ENCODE data around the gene RAP1GAP. TPM values are rescaled to one million over a fixed set of nuclear protein-coding genes. Genes with fewer than 3 reads are reported as not detected.
"Not testable (repeated sequence)": the region's sequence is repeated elsewhere in the genome, so short reads cannot be mapped to it uniquely, and the experiment has no call there.

Gene RAP1GAP
- total RNA-seq, 1 donor from 2014 or later: 0.60 TPM

GRCh38 chr1:21570528-21570875 is 98.7 kb downstream of the RAP1GAP start:
- no peak overlapping the region for H3K27ac Mint-ChIP-seq
- H3K36me3 Mint-ChIP-seq (ENCODE audit: low read depth): no peaks in the 10 kb centered on the region
- no peaks in the 10 kb centered on the region for H3K9me3 Mint-ChIP-seq
- CTCF ChIA-PET: no interaction called here
- POLR2A ChIA-PET: no interaction called here
- intact Hi-C loops (cut with micrococcal nuclease): no loop called here
- TF ChIP-seq, protein P1, sequence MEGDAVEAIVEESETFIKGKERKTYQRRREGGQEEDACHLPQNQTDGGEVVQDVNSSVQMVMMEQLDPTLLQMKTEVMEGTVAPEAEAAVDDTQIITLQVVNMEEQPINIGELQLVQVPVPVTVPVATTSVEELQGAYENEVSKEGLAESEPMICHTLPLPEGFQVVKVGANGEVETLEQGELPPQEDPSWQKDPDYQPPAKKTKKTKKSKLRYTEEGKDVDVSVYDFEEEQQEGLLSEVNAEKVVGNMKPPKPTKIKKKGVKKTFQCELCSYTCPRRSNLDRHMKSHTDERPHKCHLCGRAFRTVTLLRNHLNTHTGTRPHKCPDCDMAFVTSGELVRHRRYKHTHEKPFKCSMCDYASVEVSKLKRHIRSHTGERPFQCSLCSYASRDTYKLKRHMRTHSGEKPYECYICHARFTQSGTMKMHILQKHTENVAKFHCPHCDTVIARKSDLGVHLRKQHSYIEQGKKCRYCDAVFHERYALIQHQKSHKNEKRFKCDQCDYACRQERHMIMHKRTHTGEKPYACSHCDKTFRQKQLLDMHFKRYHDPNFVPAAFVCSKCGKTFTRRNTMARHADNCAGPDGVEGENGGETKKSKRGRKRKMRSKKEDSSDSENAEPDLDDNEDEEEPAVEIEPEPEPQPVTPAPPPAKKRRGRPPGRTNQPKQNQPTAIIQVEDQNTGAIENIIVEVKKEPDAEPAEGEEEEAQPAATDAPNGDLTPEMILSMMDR (IDR thresholded peaks at IDR 0.05): no peak
- H3K4me1 Mint-ChIP-seq: no peaks in the 10 kb centered on the region
- peaks cover 8% of the 10 kb centered on the region for H3K27me3 Mint-ChIP-seq
- DNase-seq: no peak
- no peak overlapping the region for H3K4me3 Mint-ChIP-seq
- ATAC-seq (ENCODE audit: low read depth): no peak

DNA sequence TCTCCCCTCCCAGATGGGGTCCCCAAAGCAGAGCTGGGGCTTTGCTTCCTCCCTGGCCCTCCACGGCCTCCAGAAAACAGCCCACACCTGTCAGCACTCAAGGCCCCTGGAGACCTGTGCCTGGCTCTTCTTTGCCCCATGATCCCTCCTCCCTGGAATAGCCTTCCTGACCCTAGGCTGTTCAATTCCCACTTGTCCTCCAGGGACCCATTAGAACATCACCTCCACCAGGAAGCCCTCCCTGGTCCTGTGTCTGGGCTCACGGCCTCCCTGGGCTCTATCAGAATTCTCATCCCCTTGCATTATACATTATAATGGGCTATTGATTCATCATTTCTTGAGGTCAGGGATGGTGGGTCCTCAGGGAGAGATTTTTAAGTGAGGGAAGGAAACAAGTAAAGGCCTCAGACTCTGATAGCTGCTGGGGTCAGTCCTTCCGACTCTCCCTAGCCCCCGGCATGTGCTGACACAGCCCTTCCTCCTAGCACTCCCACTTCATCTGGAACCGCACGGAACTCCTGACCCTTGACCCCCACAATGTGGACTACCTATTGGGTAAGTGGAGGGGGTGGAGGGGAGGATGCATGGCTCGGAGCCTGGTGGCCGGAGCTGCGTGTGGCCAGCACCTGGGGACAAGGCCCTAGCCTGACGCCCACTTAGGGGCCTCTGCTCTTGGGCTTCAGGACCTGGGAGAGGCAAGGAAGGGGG is 99.2 kb downstream of the RAP1GAP start:
- ChIA-PET POLR2A (no interaction called here), CTCF (no interaction called here)
- TF ChIP-seq, protein P1 (IDR thresholded peaks at IDR 0.05): no peak
- Mint-ChIP-seq H3K27ac (no peak overlapping the region), H3K9me3 (no peaks in the 10 kb centered on the region), H3K4me1 (no peaks in the 10 kb centered on the region), H3K36me3 (ENCODE audit: low read depth) (no peaks in the 10 kb centered on the region), H3K27me3 (peaks cover 5% of the 10 kb centered on the region), H3K4me3 (no peak overlapping the region)
- DNase-seq (no peak), ATAC-seq (ENCODE audit: low read depth) (no peak)
- intact Hi-C loops (cut with micrococcal nuclease): no loop called here

DNA sequence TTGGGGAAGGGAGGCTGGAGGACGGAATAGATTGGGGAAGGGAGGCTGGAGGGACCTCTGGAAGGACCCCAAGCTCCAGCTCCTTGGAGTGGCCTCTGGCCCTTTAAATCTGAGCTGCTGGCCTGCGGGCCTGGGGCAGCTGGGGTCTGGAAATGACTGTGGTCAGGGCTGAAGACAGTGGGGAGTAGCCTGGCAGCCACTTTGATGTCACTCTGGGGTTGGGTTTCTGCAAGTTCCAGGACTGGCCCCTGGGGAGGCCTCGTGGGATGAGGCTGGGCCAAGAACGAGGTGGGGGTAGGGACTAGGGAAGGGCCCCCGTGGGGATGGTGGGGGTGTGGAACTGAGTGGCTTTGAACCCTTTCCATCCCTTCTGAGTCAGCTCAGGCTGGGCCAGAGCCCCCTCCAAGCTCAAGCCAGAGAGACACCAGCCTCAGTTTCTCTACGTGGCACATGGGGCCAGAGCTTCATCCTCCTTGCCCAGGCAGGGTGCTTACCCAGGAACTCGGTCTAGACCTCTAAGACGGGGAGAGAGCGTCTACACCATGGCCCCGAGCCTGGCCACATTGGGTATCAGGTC is 100.3 kb downstream of the RAP1GAP start:
- Mint-ChIP-seq H3K4me3 (no peak overlapping the region), H3K36me3 (ENCODE audit: low read depth) (no peaks in the 10 kb centered on the region), H3K27me3 (peaks cover under 1% of the 10 kb centered on the region), H3K9me3 (no peaks in the 10 kb centered on the region), H3K4me1 (no peaks in the 10 kb centered on the region), H3K27ac (no peak overlapping the region)
- CTCF ChIA-PET: no interaction called here
- TF ChIP-seq, protein P1 (IDR thresholded peaks at IDR 0.05): no peak
- DNase-seq (no peak), ATAC-seq (ENCODE audit: low read depth) (no peak)
- POLR2A ChIA-PET: no interaction called here
- intact Hi-C loops (cut with micrococcal nuclease): no loop called here

DNA sequence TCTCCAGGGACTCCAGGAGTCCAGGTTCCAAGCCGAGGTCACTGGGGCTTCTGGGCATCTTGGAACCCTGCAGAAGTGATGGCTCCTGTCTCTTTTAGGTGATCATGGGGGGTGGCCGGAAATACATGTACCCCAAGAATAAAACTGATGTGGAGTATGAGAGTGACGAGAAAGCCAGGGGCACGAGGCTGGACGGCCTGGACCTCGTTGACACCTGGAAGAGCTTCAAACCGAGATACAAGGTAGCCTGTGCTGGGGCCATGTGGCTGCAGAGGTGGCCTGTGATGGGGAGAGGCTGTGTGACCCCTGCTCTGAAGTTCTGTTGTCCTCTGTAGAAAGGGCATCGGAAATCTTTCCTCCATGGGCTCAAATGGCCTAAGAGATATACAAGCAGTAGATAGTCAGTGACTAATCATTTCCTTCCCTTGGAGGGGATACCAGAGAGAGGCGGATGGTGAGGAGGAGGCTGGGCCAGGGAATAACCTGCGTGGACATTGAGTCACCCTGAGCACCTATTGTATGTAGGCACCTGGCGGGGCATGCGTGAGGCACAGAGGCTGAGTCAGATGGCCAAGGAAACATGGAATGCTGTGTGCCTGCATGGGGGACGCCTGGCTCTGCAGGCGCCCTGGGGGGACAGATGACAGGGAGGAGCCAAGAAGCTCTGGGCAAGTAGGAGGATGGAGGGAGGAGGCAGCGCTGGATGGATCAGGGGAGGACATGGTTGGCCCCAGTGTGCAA is 101.0 kb downstream of the RAP1GAP start:
- POLR2A ChIA-PET: no interaction called here
- intact Hi-C loops (cut with micrococcal nuclease): no loop called here
- Mint-ChIP-seq H3K4me1 (no peaks in the 10 kb centered on the region), H3K27ac (no peak overlapping the region), H3K4me3 (no peak overlapping the region), H3K27me3 (no peaks in the 10 kb centered on the region), H3K36me3 (ENCODE audit: low read depth) (no peaks in the 10 kb centered on the region), H3K9me3 (no peaks in the 10 kb centered on the region)
- no peak for DNase-seq
- CTCF ChIA-PET: no interaction called here
- ATAC-seq (ENCODE audit: low read depth): no peak
- TF ChIP-seq, protein P1 (IDR thresholded peaks at IDR 0.05): no peak

- Mint-ChIP-seq H3K27me3 (no peaks in the 10 kb centered on the region), H3K36me3 (ENCODE audit: low read depth) (no peaks in the 10 kb centered on the region), H3K4me1 (no peaks in the 10 kb centered on the region), H3K4me3 (no peak overlapping the region), H3K27ac (no peak overlapping the region), H3K9me3 (no peaks in the 10 kb centered on the region)
- TF ChIP-seq, protein P1 (IDR thresholded peaks at IDR 0.05): no peak
- ATAC-seq (ENCODE audit: low read depth) (no peak), DNase-seq (no peak)
- intact Hi-C loops (cut with micrococcal nuclease): no loop called here
- POLR2A ChIA-PET: no interaction called here
- CTCF ChIA-PET: no interaction called here
Observed at GRCh38 chr1:21567241-21568005, 101.7 kb downstream of the RAP1GAP start.

GRCh38 chr1:21566361-21566760 is 102.8 kb downstream of the RAP1GAP start:
- ATAC-seq (ENCODE audit: low read depth); intact Hi-C loops (cut with micrococcal nuclease); POLR2A ChIA-PET; H3K9me3 Mint-ChIP-seq; H3K36me3 Mint-ChIP-seq (ENCODE audit: low read depth); H3K4me1 Mint-ChIP-seq; H3K27me3 Mint-ChIP-seq; CTCF ChIA-PET; DNase-seq; H3K27ac Mint-ChIP-seq; H3K4me3 Mint-ChIP-seq: not testable (repeated sequence)

All from activated B cell treated with CpG ODN at 0.5 μM for 24 hours (primary cell).